Neural crest cell (in vitro differentiated cells): ENCODE measurements around the gene ACSL1. TPM values are rescaled to one million over a fixed set of nuclear protein-coding genes. Genes with fewer than 3 reads are reported as not detected.

Experiments used
- DNase-seq: peaks from one replicate; pipeline ENCODE4 v3.0.0; 2021; ENCODE audit warnings: low read depth, mixed read lengths, low spot score
- H3K27ac Mint-ChIP-seq: one replicate; pipeline ENCODE4 v1.8.0; 2021; ENCODE audit warnings: mild to moderate bottlenecking, mixed read lengths; ENCODE audit not compliant: unreplicated experiment
- H3K27me3 Mint-ChIP-seq: 2 replicates; pipeline ENCODE4 v1.8.0; 2021; ENCODE audit warnings: low read depth, mild to moderate bottlenecking, mixed read lengths
- H3K36me3 Mint-ChIP-seq: 2 replicates; pipeline ENCODE4 v1.8.0; 2021; ENCODE audit warnings: low read depth, mild to moderate bottlenecking, mixed read lengths
- H3K4me1 Mint-ChIP-seq: 2 replicates; pipeline ENCODE4 v1.8.0; 2021; ENCODE audit warnings: mixed read lengths
- H3K4me3 Mint-ChIP-seq: one replicate; pipeline ENCODE4 v1.8.0; 2021; ENCODE audit warnings: mild to moderate bottlenecking, mixed read lengths
- H3K9me3 Mint-ChIP-seq: 2 replicates; pipeline ENCODE4 v1.8.0; 2021; ENCODE audit warnings: mixed read lengths
- total RNA-seq: library from RNA; stranded (reverse); gene quantifications from 2 replicates; pipeline ENCODE4 v1.2.1, GENCODE V29; 2021
- TF ChIP-seq, protein P1 (sequence below): fragments of 200-600 bp; sonication (generic); conservative IDR thresholded peaks from 2 replicates; pipeline ENCODE4 v1.5.0; 2021; ENCODE audit warnings: antibody characterized with exemption, mild to moderate bottlenecking

Gene ACSL1
- total RNA-seq, 1 donor from 2014 or later, result 10.4 TPM

DNA sequence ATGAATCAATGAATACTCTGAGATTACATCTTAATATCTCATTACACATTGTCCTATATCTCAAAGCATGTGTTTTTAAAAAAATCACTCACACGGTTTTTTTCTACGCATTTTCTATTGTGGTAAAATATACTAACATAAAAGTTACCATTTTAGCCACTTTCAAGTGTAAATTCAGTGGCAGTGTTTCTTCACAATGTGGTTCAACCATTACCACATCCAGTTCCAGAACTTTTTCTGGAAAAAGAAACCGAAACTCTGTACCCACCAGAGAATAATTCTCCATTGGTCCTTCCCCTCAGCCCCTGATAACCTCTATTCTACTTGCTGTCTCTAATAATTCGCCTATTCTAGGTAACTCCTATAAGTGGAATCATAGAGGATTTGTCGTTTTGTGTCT, 35.3 kb upstream of the ACSL1 start:
- H3K4me1 Mint-ChIP-seq, result no peaks in the 10 kb centered on the region
- peaks cover 8% of the 10 kb centered on the region for H3K27me3 Mint-ChIP-seq
- H3K4me3 Mint-ChIP-seq, result no peak overlapping the region
- no peak for DNase-seq
- H3K27ac Mint-ChIP-seq, result no peak overlapping the region
- H3K9me3 Mint-ChIP-seq, result peaks cover 2% of the 10 kb centered on the region
- TF ChIP-seq, protein P1, sequence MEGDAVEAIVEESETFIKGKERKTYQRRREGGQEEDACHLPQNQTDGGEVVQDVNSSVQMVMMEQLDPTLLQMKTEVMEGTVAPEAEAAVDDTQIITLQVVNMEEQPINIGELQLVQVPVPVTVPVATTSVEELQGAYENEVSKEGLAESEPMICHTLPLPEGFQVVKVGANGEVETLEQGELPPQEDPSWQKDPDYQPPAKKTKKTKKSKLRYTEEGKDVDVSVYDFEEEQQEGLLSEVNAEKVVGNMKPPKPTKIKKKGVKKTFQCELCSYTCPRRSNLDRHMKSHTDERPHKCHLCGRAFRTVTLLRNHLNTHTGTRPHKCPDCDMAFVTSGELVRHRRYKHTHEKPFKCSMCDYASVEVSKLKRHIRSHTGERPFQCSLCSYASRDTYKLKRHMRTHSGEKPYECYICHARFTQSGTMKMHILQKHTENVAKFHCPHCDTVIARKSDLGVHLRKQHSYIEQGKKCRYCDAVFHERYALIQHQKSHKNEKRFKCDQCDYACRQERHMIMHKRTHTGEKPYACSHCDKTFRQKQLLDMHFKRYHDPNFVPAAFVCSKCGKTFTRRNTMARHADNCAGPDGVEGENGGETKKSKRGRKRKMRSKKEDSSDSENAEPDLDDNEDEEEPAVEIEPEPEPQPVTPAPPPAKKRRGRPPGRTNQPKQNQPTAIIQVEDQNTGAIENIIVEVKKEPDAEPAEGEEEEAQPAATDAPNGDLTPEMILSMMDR, result no peak
- H3K36me3 Mint-ChIP-seq, result no peaks in the 10 kb centered on the region

DNA sequence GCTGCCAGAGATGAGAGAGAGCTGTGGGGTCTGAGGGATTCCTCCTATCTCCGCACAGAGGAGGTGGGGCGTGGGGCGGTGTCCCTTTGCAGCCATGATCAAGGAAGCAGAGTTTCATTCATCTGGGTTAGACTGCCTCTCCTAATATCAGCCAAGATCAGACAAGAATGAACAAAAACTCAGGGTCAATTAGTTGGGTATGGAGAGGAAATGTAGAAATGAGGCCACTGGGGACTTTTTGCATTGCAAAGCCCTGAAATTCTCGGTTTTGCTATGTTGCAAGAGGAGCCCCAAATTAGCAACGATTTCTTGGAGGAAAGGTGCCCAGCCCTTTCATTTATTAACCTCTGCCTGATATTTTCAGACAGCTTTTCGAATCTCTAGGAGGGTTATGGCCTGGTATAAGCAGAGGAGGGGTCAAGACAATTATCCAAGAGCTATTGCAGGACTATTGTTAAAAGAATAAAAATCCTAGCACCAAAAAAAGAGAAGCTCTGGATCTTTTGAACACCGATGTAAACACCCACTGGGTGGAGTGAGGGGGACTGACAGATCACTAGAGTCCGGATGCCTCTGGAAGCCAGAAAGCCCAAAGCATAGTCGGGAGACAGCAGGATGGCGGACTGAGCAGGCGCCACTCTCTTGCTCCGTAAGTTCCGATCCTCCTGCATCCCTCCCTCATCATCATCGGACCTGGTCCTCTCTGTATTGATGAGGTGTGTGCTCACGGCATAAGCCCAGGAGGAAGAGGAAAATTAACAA, 34.4 kb upstream of the ACSL1 start:
- H3K9me3 Mint-ChIP-seq, result peaks cover 2% of the 10 kb centered on the region
- no peak overlapping the region for H3K27ac Mint-ChIP-seq
- no peak overlapping the region for H3K4me3 Mint-ChIP-seq
- H3K27me3 Mint-ChIP-seq, result peaks cover 8% of the 10 kb centered on the region
- no peaks in the 10 kb centered on the region for H3K4me1 Mint-ChIP-seq
- no peaks in the 10 kb centered on the region for H3K36me3 Mint-ChIP-seq
- DNase-seq, result no peak
- TF ChIP-seq, protein P1, result no peak

DNA sequence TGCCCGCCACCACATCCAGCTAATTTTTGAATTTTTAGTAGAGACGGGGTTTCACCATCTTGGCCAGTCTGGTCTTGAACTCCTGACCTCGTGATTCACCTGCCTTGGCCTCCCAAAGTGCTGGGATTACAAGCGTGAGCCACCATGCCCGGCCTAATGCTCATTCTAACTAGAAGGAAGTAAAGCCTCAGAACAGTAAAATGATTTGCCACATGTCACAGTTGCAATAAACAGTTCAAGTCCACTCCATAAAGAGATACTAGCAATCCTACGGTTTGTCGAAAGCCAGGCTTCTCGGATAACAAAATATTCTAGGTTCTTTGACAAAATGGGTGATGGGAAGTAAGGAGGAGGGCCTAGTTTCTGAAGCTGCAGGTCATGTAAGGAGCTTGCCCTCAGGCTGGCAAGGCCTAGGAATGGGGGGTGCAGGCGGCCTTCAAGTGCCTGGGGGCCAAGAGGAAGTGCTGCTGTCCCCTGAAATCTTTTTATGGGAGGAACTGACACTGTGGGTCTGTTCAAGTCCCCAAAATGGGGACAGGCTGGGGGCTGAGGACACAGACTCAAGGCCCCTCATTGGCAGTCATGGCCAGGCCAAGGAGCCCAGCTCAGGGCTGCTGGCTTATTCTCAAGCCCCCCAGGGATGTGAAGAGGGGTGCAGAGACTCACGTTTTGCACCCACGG, 31.8 kb upstream of the ACSL1 start:
- Mint-ChIP-seq H3K36me3 (no peaks in the 10 kb centered on the region), H3K27me3 (no peaks in the 10 kb centered on the region), H3K4me1 (no peaks in the 10 kb centered on the region), H3K4me3 (no peak overlapping the region), H3K27ac (no peak overlapping the region), H3K9me3 (peaks cover 2% of the 10 kb centered on the region)
- TF ChIP-seq, protein P1, result no peak
- DNase-seq, result no peak

DNA sequence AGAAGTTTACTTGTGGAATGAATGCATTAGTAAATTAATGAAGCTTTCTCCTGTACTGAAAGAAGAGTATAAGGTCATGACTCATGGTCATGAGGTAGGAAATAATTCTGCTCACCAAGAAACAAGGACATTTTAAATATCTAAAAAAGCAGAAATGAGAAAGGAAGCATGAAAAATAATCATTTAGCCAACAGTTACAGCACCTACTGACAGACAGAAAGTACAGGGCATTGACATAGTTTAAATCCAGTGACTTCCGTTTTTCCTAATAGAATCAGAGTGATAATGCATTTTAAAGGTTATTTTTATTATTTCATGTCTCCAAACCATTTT, 30.5 kb upstream of the ACSL1 start:
- Mint-ChIP-seq H3K4me1 (no peaks in the 10 kb centered on the region), H3K9me3 (peaks cover 2% of the 10 kb centered on the region), H3K27ac (no peak overlapping the region), H3K27me3 (no peaks in the 10 kb centered on the region), H3K36me3 (no peaks in the 10 kb centered on the region), H3K4me3 (no peak overlapping the region)
- TF ChIP-seq, protein P1, result no peak
- no peak for DNase-seq

DNA sequence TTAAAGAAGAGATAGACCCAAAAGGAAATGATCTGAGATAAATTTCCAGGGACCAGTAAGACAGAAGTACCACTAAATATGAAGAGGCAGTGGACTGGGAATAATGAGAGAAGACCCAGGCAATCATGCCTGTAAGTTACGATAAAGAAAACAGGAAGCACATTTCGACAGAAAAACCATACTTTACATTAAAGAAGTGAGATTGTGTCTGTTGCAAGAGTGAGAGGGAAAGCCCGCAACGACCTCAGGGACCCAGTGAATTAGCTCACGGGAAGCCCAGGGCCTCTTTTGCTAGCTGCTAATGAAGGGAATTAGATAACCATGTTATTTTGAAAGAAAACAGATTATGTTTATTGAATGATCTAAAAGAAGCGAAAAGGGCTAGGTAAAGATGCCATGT, 28.9 kb upstream of the ACSL1 start:
- H3K9me3 Mint-ChIP-seq, result peaks cover 2% of the 10 kb centered on the region
- no peaks in the 10 kb centered on the region for H3K4me1 Mint-ChIP-seq
- H3K27ac Mint-ChIP-seq, result no peak overlapping the region
- TF ChIP-seq, protein P1, result no peak
- no peak overlapping the region for H3K4me3 Mint-ChIP-seq
- no peak for DNase-seq
- H3K36me3 Mint-ChIP-seq, result no peaks in the 10 kb centered on the region
- H3K27me3 Mint-ChIP-seq, result peaks cover 4% of the 10 kb centered on the region
